IMR-90 (cell line): ENCODE measurements around the gene CPED1. TPM values are rescaled to one million over a fixed set of nuclear protein-coding genes. Genes with fewer than 3 reads are reported as not detected.

Source experiments
- ATAC-seq: fragments of 200-7000 bp; cut with Tn5 transposase; 2 replicates; pipeline ENCODE4 v1.9.1; 2020; ENCODE audit warnings: low read depth, mild to moderate bottlenecking, moderate library complexity
- BruUV-seq: library from RNA; stranded (reverse); fragments of 400-500 nt; replicated peaks from 2 replicates; lab custom pipeline; 2021; lab: Mats Ljungman, UMichigan
- CTCF ChIA-PET: fragments of 300-600 bp; formaldehyde crosslinking; extraction: SDS; loops from one replicate; lab custom pipeline; 2021; ENCODE audit warnings: antibody characterized with exemption; lab: Yijun Ruan, JAX
- POLR2A ChIA-PET: fragments of 300-600 bp; sonication (Branson Sonifier 250); formaldehyde crosslinking; loops from one replicate; lab custom pipeline; 2022; ENCODE audit warnings: antibody characterized with exemption; ENCODE audit not compliant: unreplicated experiment; lab: Charles Lee
- DNase-seq: peaks from one replicate; pipeline ENCODE4 v3.0.0; 2013
- H2AFZ ChIP-seq: replicated peaks from 2 replicates; pipeline ENCODE3; 2013; ENCODE audit warnings: low read length, mild to moderate bottlenecking; ENCODE audit not compliant: poor library complexity
- H2AK5ac ChIP-seq: 2 replicates; pipeline ENCODE4 v1.6.1; 2013; ENCODE audit warnings: low read depth, low read length, inconsistent platforms
- H2AK9ac ChIP-seq: replicated peaks from 2 replicates; pipeline ENCODE3; 2013; ENCODE audit warnings: mild to moderate bottlenecking, low read depth, low read length, moderate library complexity; ENCODE audit not compliant: poor library complexity
- H2BK120ac ChIP-seq: 2 replicates; pipeline ENCODE4 v1.6.1; 2013; ENCODE audit warnings: low read depth, low read length, inconsistent platforms
- H2BK15ac ChIP-seq: 3 replicates; pipeline ENCODE4 v1.6.1; 2013; ENCODE audit warnings: low read depth, low read length, inconsistent platforms
- H2BK20ac ChIP-seq: 2 replicates; pipeline ENCODE4 v1.6.1; 2013; ENCODE audit warnings: low read depth, mild to moderate bottlenecking, inconsistent platforms, low read length, moderate library complexity
- H2BK5ac ChIP-seq: 2 replicates; pipeline ENCODE4 v1.6.1; 2013; ENCODE audit warnings: mild to moderate bottlenecking, low read depth, low read length, inconsistent platforms; ENCODE audit not compliant: poor library complexity, severe bottlenecking
- H3K14ac ChIP-seq: replicated peaks from 2 replicates; pipeline ENCODE4 v1.6.1; 2013; ENCODE audit warnings: low read depth, low read length, inconsistent platforms
- H3K18ac ChIP-seq: 2 replicates; pipeline ENCODE4 v1.6.1; 2013; ENCODE audit warnings: low read depth, low read length, control low read depth
- H3K23ac ChIP-seq: 2 replicates; pipeline ENCODE4 v1.6.1; 2013; ENCODE audit warnings: low read depth, low read length, inconsistent platforms
- H3K27ac ChIP-seq: 2 replicates; pipeline ENCODE4 v1.5.1; 2013; ENCODE audit warnings: mild to moderate bottlenecking, control low read depth, low read length; ENCODE audit not compliant: insufficient read depth
- H3K27me3 ChIP-seq: 2 replicates; pipeline ENCODE4 v1.6.1; 2013; ENCODE audit warnings: low read length; ENCODE audit not compliant: control insufficient read depth, insufficient read depth
- H3K36me3 ChIP-seq: 2 replicates; pipeline ENCODE4 v1.6.1; 2013; ENCODE audit warnings: low read length, mixed read lengths; ENCODE audit not compliant: control insufficient read depth, insufficient read depth
- H3K4ac ChIP-seq: 2 replicates; pipeline ENCODE4 v1.6.1; 2013; ENCODE audit warnings: low read depth, low read length, inconsistent platforms
- H3K4me1 ChIP-seq: 2 replicates; pipeline ENCODE4 v1.6.1; 2013; ENCODE audit warnings: low read length, mixed read lengths; ENCODE audit not compliant: control insufficient read depth, insufficient read depth
- H3K4me2 ChIP-seq: 2 replicates; pipeline ENCODE4 v1.6.1; 2013; ENCODE audit warnings: low read depth, mild to moderate bottlenecking, control low read depth, low read length, moderate library complexity
- H3K4me3 ChIP-seq: 2 replicates; pipeline ENCODE4 v1.5.1; 2013; ENCODE audit warnings: low read depth, mild to moderate bottlenecking, control low read depth, low read length, moderate library complexity; ENCODE audit not compliant: insufficient read depth
- H3K56ac ChIP-seq: 2 replicates; pipeline ENCODE4 v1.6.1; 2013; ENCODE audit warnings: low read length, inconsistent platforms; ENCODE audit not compliant: insufficient read depth; ENCODE audit errors: extremely low read depth
- H3K79me1 ChIP-seq, 2 experiments: 2 replicates each; pipeline ENCODE4 v1.6.1; 2013; ENCODE audit warnings: low read length in 2 of 2, inconsistent platforms in 1 of 2, low read depth in 1 of 2
- H3K9ac ChIP-seq: 2 replicates; pipeline ENCODE4 v1.6.1; 2013; ENCODE audit warnings: low read depth, low read length, control low read depth
- H3K9me1 ChIP-seq: 2 replicates; pipeline ENCODE4 v1.6.1; 2013; ENCODE audit warnings: low read length, inconsistent platforms; ENCODE audit not compliant: insufficient read depth
- H3K9me3 ChIP-seq: 2 replicates; pipeline ENCODE4 v1.6.1; 2013; ENCODE audit warnings: low read length; ENCODE audit not compliant: control insufficient read depth, insufficient read depth
- H4K20me1 ChIP-seq: 2 replicates; pipeline ENCODE4 v1.6.1; 2013; ENCODE audit warnings: low read length, inconsistent platforms; ENCODE audit not compliant: insufficient read depth
- H4K5ac ChIP-seq: 2 replicates; pipeline ENCODE4 v1.6.1; 2013; ENCODE audit warnings: mild to moderate bottlenecking, low read depth, low read length, control low read depth
- H4K8ac ChIP-seq, 2 experiments: 2 replicates each; pipeline ENCODE4 v1.6.1; 2013; ENCODE audit warnings: low read depth in 2 of 2, low read length in 2 of 2, control low read depth in 1 of 2, inconsistent platforms in 1 of 2
- H4K91ac ChIP-seq: 2 replicates; pipeline ENCODE4 v1.6.1; 2013; ENCODE audit warnings: low read depth, low read length, inconsistent platforms; ENCODE audit not compliant: insufficient read depth
- MAFK ChIP-seq: IDR thresholded peaks from 2 replicates; pipeline ENCODE4 v1.6.1; 2012; ENCODE audit warnings: low read depth, low read length, improper control_type of control experiment
- MXI1 ChIP-seq: IDR thresholded peaks from 2 replicates; pipeline ENCODE4 v1.6.1; 2012; ENCODE audit warnings: low read depth, mild to moderate bottlenecking, low read length, moderate library complexity, borderline replicate concordance
- NFE2L2 ChIP-seq: fragments of 150-350 bp; IDR thresholded peaks from 2 replicates; pipeline ENCODE4 v1.6.1; 2016; ENCODE audit warnings: low read depth, mild to moderate bottlenecking, low read length
- WGBS, 2 experiments: methylation state at CpG; one replicate each; pipeline versions ENCODE4 v1.1.5 to v1.1.7; 2013; ENCODE audit warnings: missing lambda C conversion rate in 2 of 2; ENCODE audit not compliant: insufficient read length in 1 of 2; ENCODE audit errors: extremely low coverage in 2 of 2; 5-methylcytosine and 5-hydroxymethylcytosine counted together
- dilution Hi-C: fragments of 300-500 bp; cut with HindIII; formaldehyde crosslinking; loops from one replicate; pipeline ENCODE4 v1.14.3; 2018; ENCODE audit warnings: low sequenced_read_pairs; ENCODE audit not compliant: unreplicated experiment
- in situ Hi-C: fragments of 300-500 bp; cut with MboI; formaldehyde crosslinking; loops from 3 replicates; pipeline ENCODE4 v1.14.3; 2019; ENCODE audit warnings: low sequenced_read_pairs, inconsistent platforms, mixed read lengths
- intact Hi-C: fragments of 100-400 bp; cut with micrococcal nuclease; formaldehyde crosslinking; loops from 2 replicates; pipeline ENCODE4 v1.10.0; 2022
- polyA plus RNA-seq, 3 experiments: library from polyadenylated mRNA; depleted of rRNA; stranded (reverse); fragments of >200 nt; gene quantifications; 2 replicates each; pipeline ENCODE4 v1.2.3, GENCODE V29; 2012; ENCODE audit warnings: low replicate concordance in 1 of 3
- total RNA-seq: library from RNA; depleted of rRNA; stranded (reverse); fragments of >200 nt; gene quantifications from 2 replicates; pipeline ENCODE4 v1.2.3, GENCODE V29; 2012

The CPED1 gene
- total and polyA plus RNA-seq, 2 of the 4 experiments (the other 2 are of a cell fraction), result 31.2 to 96.8 TPM

GRCh38 chr7:121069346-121070100 is 81.0 kb downstream of the CPED1 start:
- Histone ChIP-seq H2BK5ac (peak overlapping the region; percentile 9), H3K23ac (peak overlapping the region; percentile 65), H3K27ac (no peak overlapping the region), H3K18ac (no peak overlapping the region), H3K27me3 (no peaks in the 10 kb centered on the region), H3K9me1 (peaks cover 3% of the 10 kb centered on the region), H3K4me3 (no peak overlapping the region), H3K9me3 (no peaks in the 10 kb centered on the region), H2BK120ac (no peak overlapping the region), H2AK9ac (no peak overlapping the region), H3K14ac (peak overlapping the region; percentile 47), H3K4ac (0 out of 2 replicates have a peak overlapping the region, but pooled peaks have one; percentile 3), H2AFZ (no peak overlapping the region), H3K4me1 (peaks cover 2% of the 10 kb centered on the region; the same call in 1 of the 2 replicates), H3K36me3 (no peaks in the 10 kb centered on the region; the same call in 1 of the 2 replicates), H3K4me2 (no peak overlapping the region), H4K20me1 (no peaks in the 10 kb centered on the region; the same call in 1 of the 2 replicates), H2BK15ac (no peak overlapping the region), H2AK5ac (peak overlapping the region; percentile 74; the same call in 1 of the 2 replicates), H4K91ac (no peak overlapping the region), H4K5ac (no peak overlapping the region), H2BK20ac (no peak overlapping the region), H4K8ac (no peak overlapping the region; a peak in 1 of 4 replicates), H3K79me1 (peaks cover 18 to 40% of the 10 kb centered on the region in 2 experiments; a peak in 3 of 4 replicates), H3K9ac (no peak overlapping the region), H3K56ac (no peak overlapping the region)
- ATAC-seq (no peak), DNase-seq (peak; percentile 41)
- WGBS, 2 experiments, result 92% methylated on average over 2 of the region's 4 CpGs; no CpG with 5 or more reads in 1 of the 2 experiments
- ChIA-PET POLR2A (interaction anchor here (1.0 kb wide), 1 partner anchor 14 kb away, joined by 3 read pairs; no protein-coding TSS in a partner anchor), CTCF (no interaction called here)
- no TSS peak for BruUV-seq
- dilution Hi-C loops (no loop called here), intact Hi-C loops (no loop called here), in situ Hi-C loops (no loop called here)
- no peak for TF ChIP-seq MAFK
- no peak for TF ChIP-seq MXI1
- TF ChIP-seq NFE2L2, result no peak
